ENCODE results near the gene TTC39C.

- TF ChIP-seq CTCF (IDR thresholded peaks at IDR 0.05; ENCODE audit: borderline replicate concordance, extremely low read depth, low read length, poor library complexity, severe bottlenecking) (no peak), EZH2 (IDR thresholded peaks at IDR 0.05; ENCODE audit: borderline replicate concordance, low read depth, low read length, severe bottlenecking) (no peak)
Observed at GRCh38 chr18:24052053-24052452, 37.5 kb downstream of the TTC39C start.

All from DND-41 (cell line).